A673 (cell line): ENCODE data around the gene CDH4. TPM values are rescaled to one million over a fixed set of nuclear protein-coding genes. Genes with fewer than 3 reads are reported as not detected.

Source experiments
- BruUV-seq: library from RNA; stranded (reverse); fragments of 400-500 nt; replicated peaks from 2 replicates; lab custom pipeline; 2021; lab: Mats Ljungman, UMichigan
- CTCF ChIA-PET: fragments of 300-600 bp; sonication (Branson Sonifier 250); formaldehyde crosslinking; loops from one replicate; lab custom pipeline; 2022; ENCODE audit warnings: antibody characterized with exemption; lab: Charles Lee
- POLR2A ChIA-PET: fragments of 300-600 bp; sonication (Branson Sonifier 250); formaldehyde crosslinking; loops from one replicate; lab custom pipeline; 2022; ENCODE audit warnings: antibody characterized with exemption; ENCODE audit not compliant: low non-redundant PET; lab: Charles Lee
- DNase-seq: peaks from one replicate; pipeline ENCODE4 v3.0.0-alpha.2; 2015; ENCODE audit warnings: low spot score
- H3K27ac ChIP-seq: fragments of 200-600 bp; sonication (generic); 2 replicates; pipeline ENCODE4 v1.5.1; 2016; ENCODE audit warnings: mixed run types, low read depth, mild to moderate bottlenecking, mixed read lengths, antibody characterized with exemption, low read length; ENCODE audit not compliant: poor library complexity, severe bottlenecking
- H3K27me3 ChIP-seq: fragments of 200-600 bp; sonication (generic); replicated peaks from 2 replicates; pipeline ENCODE4 v1.6.1; 2017; ENCODE audit warnings: mixed run types, low read depth, mild to moderate bottlenecking, mixed read lengths, antibody characterized with exemption, low read length; ENCODE audit not compliant: insufficient read depth, poor library complexity
- H3K36me3 ChIP-seq: fragments of 200-600 bp; sonication (generic); 2 replicates; pipeline ENCODE4 v1.6.1; 2016; ENCODE audit warnings: mixed run types, mild to moderate bottlenecking, mixed read lengths, antibody characterized with exemption, low read length; ENCODE audit not compliant: insufficient read depth, poor library complexity, severe bottlenecking
- H3K4me1 ChIP-seq: fragments of 200-600 bp; sonication (generic); 2 replicates; pipeline ENCODE4 v1.6.1; 2017; ENCODE audit warnings: mixed run types, mild to moderate bottlenecking, mixed read lengths, antibody characterized with exemption, low read length; ENCODE audit not compliant: insufficient read depth, poor library complexity, severe bottlenecking
- H3K4me3 ChIP-seq: fragments of 200-600 bp; sonication (generic); 2 replicates; pipeline ENCODE4 v1.5.1; 2016; ENCODE audit warnings: low read depth, mixed run types, mild to moderate bottlenecking, mixed read lengths, low read length; ENCODE audit not compliant: poor library complexity, severe bottlenecking
- H3K9me3 ChIP-seq: fragments of 200-600 bp; sonication (generic); 2 replicates; pipeline ENCODE4 v1.6.1; 2016; ENCODE audit warnings: mixed run types, low read depth, mild to moderate bottlenecking, mixed read lengths, antibody characterized with exemption, low read length; ENCODE audit not compliant: poor library complexity, severe bottlenecking
- EZH2 ChIP-seq: fragments of 200-600 bp; sonication (generic); IDR thresholded peaks from 2 replicates; pipeline ENCODE4 v1.6.1; 2017; ENCODE audit warnings: borderline replicate concordance, low read depth, mild to moderate bottlenecking, mixed read lengths, antibody characterized with exemption, low read length; ENCODE audit not compliant: poor library complexity, severe bottlenecking
- intact Hi-C: fragments of 100-400 bp; cut with micrococcal nuclease; formaldehyde crosslinking; loops from one replicate; pipeline ENCODE4 v1.10.0; 2022; ENCODE audit not compliant: unreplicated experiment
- total RNA-seq: library from RNA; stranded (reverse); gene quantifications from 2 replicates; pipeline ENCODE4 v1.2.3, GENCODE V29; 2021
- TF ChIP-seq, protein P1 (sequence below): fragments of 300-800, 200-600 bp; sonication (generic); conservative IDR thresholded peaks from 2 replicates; pipeline ENCODE4 v1.5.1; 2017; ENCODE audit warnings: low read depth, mild to moderate bottlenecking, antibody characterized with exemption, low read length, moderate library complexity, mixed read lengths

The CDH4 gene
- total RNA-seq, 1 experiment from 2014 or later: 8.3 TPM

DNA sequence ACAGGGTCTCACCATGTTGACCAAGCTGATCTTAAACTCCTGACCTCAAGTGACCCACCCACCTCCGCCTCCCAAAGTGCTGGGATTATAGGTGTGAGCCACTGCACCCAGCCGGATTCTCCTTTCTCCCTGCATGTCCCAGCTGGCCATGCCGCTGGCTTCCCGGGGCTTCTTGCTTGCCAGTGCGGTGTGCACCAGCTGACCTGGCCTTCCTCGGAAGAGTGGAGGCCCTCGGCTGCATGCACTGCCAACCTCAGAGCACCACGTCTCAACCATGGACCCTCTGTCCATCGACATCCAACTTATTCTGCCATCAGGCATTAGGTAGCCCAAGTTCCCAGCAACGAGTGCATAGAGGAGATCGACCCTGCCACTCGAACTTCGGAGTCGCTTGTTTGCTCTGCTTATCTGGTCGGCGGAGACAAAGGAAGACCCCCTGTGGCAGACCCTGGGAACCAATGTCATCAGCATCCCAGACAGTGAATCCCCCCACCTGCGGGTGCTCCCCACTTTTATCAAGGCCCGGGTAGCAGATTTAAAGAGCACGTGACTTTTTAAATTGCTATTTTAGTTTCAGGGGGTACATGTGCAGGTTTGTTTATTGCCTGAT, 307.8 kb downstream of the CDH4 start:
- peaks cover 6% of the 10 kb centered on the region for H3K27me3 ChIP-seq
- H3K27ac ChIP-seq: no peak overlapping the region
- no peaks in the 10 kb centered on the region for H3K9me3 ChIP-seq
- H3K36me3 ChIP-seq: no peaks in the 10 kb centered on the region
- H3K4me3 ChIP-seq: no peak overlapping the region
- no peak for TF ChIP-seq EZH2
- TF ChIP-seq, protein P1, sequence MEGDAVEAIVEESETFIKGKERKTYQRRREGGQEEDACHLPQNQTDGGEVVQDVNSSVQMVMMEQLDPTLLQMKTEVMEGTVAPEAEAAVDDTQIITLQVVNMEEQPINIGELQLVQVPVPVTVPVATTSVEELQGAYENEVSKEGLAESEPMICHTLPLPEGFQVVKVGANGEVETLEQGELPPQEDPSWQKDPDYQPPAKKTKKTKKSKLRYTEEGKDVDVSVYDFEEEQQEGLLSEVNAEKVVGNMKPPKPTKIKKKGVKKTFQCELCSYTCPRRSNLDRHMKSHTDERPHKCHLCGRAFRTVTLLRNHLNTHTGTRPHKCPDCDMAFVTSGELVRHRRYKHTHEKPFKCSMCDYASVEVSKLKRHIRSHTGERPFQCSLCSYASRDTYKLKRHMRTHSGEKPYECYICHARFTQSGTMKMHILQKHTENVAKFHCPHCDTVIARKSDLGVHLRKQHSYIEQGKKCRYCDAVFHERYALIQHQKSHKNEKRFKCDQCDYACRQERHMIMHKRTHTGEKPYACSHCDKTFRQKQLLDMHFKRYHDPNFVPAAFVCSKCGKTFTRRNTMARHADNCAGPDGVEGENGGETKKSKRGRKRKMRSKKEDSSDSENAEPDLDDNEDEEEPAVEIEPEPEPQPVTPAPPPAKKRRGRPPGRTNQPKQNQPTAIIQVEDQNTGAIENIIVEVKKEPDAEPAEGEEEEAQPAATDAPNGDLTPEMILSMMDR: no peak
- ChIA-PET CTCF (no interaction called here), POLR2A (no interaction called here)
- intact Hi-C loops: no loop called here
- no TSS peak for BruUV-seq
- H3K4me1 ChIP-seq: no peaks in the 10 kb centered on the region
- no peak for DNase-seq

DNA sequence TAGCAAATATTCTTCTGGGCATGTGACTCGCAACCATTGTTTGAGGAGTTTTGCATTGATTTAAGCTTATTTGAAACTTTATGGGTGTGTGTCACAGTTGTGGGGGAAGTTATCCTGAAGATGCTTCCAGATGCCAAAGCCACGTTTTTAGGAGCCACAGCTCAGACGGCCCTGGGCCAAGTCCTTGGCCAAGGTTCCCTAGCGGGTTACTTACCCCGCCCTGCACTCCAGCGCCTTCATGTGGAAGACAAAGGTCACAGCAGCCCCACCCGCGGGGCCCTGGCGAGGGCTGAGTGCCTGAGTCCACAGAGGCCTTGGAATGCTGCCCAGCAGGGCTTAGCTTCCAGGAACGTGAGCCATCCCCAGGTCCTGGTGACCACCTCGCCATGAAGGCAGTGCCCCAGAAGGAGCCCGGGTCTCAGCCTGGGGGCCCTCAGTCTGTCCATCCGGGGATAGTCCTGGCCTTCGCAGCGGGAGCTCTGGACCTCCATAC, 308.3 kb downstream of the CDH4 start:
- Histone ChIP-seq H3K27me3 (peaks cover 6% of the 10 kb centered on the region), H3K36me3 (no peaks in the 10 kb centered on the region), H3K4me1 (no peaks in the 10 kb centered on the region), H3K4me3 (no peak overlapping the region), H3K27ac (no peak overlapping the region), H3K9me3 (no peaks in the 10 kb centered on the region)
- ChIA-PET CTCF (no interaction called here), POLR2A (no interaction called here)
- intact Hi-C loops: no loop called here
- no TSS peak for BruUV-seq
- TF ChIP-seq, protein P1: no peak; the same call in 1 of the 2 replicates
- TF ChIP-seq EZH2: no peak
- DNase-seq: peak; percentile 31

DNA sequence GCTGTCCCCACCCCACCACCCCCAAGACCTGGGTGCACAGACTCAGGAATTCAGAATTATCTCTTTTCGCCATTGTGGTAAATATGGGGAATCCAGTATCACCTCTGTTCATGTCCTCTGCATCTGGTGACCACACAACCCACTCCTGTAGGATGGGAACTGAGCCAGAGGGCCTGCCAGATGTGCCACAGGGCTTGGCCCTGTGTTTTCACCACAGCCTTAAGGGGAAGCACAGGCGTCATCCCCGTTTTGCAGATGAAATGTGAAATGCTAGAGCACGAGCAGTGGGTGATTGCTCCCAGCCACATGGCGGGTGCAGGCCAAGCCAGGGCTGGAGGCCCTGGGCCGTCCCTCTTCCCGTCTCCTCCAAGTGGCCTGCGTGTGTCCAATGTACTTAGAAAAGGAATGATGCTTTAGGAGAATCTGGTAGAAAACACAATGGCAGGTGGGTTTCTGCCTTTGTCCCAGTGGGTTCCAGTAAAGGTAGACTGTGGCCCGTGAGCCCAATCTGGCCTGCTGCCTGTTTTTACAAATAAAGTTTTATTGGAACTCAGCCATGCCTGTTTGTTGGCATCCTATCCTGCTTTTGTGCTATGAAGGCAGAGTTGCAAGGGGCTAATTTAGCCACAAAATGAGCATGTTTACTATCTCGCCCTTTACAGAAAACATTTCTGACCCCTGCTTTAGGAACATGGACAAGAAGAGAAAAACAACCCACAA, 309.2 kb downstream of the CDH4 start:
- CTCF ChIA-PET: no interaction called here
- intact Hi-C loops: no loop called here
- no peaks in the 10 kb centered on the region for H3K36me3 ChIP-seq
- no peak overlapping the region for H3K4me3 ChIP-seq
- H3K27me3 ChIP-seq: peaks cover 6% of the 10 kb centered on the region
- H3K27ac ChIP-seq: no peak overlapping the region
- no peak for DNase-seq
- TF ChIP-seq, protein P1: no peak
- TF ChIP-seq EZH2: no peak
- H3K9me3 ChIP-seq: no peaks in the 10 kb centered on the region
- BruUV-seq: no TSS peak
- H3K4me1 ChIP-seq: no peaks in the 10 kb centered on the region
- POLR2A ChIA-PET: no interaction called here
